HuH-7.5 (cell line): ENCODE measurements around the gene CTAGE9.
"Not testable (repeated sequence)": the region's sequence is repeated elsewhere in the genome, so short reads cannot be mapped to it uniquely, and the experiment has no call there.

Experiments used
- DNase-seq: peaks from one replicate; pipeline ENCODE4 v3.0.0; 2011; ENCODE audit warnings: low spot score

Gene CTAGE9

GRCh38 chr6:131710917-131711316 lies at the start of gene CTAGE9:
TSS of gene CTAGE9 (minus strand) at chr6:131711017. CDS start at chr6:131711017, 0 bp downstream.
- DNase-seq: not testable (repeated sequence)

DNA sequence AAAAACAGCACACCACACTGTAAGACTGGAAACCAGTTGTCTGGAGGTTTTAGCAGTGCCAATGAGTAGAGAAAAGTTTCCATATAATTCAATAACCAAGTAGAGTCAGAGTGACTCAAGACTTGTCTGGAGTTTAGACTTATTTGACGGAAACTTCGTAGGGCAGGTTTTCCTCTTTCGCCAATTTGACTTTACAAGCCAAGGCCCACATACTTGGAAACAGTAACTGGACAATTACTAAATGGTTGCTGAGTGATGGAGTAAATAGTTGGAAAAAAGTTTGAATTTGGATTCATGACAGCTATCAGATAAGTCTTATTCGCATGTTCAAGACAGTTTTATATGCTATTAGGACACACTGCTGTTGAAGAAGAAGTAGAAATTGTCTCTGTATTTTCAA lies 48.1 kb upstream of the CTAGE9 start:
- DNase-seq: no peak

- no peak for DNase-seq
Observed at GRCh38 chr6:131756039-131756438, 45.2 kb upstream of the CTAGE9 start.

DNA sequence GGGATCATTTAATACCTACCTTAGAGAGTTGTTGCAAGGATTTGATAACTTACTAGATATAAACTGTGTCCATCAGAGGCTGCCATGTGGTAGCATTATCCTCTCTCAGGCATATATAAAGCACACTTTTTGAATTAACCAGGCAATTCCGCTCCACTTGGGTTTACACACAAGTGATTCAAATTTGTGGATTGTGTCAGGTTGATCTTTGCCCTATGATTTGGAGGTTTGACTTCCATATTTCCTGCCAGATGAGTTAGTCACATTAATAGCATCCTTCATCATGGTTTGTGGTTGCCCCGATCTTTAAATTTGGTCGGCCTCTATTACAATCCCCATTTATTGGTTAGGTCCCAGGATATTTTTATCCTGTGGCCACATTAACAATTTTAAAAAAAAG lies 44.8 kb upstream of the CTAGE9 start:
- no peak for DNase-seq

GRCh38 chr6:131754715-131755567 lies 44.1 kb upstream of the CTAGE9 start:
- no peak for DNase-seq

DNA sequence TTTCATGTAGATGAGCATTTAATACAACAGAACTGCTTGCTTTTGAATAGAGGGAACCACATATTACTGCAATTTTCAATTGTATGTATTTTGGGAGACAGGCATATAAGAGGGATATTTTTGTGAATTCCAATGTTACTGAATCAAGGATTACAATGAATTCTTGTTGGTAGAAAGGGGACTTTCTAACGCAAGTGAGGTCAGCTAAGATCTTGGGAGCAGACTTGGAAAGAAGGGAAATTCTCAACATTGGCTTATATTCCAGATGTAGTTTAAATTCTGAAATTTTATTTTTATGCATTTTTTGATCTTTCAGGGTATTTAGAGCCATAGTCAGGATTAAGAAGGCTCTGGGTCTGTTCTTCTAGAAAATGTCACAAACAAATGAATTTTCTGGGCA lies 43.3 kb upstream of the CTAGE9 start:
- no peak for DNase-seq

- not testable (repeated sequence) for DNase-seq
Observed at GRCh38 chr6:131751012-131751715, 40.3 kb upstream of the CTAGE9 start.

DNA sequence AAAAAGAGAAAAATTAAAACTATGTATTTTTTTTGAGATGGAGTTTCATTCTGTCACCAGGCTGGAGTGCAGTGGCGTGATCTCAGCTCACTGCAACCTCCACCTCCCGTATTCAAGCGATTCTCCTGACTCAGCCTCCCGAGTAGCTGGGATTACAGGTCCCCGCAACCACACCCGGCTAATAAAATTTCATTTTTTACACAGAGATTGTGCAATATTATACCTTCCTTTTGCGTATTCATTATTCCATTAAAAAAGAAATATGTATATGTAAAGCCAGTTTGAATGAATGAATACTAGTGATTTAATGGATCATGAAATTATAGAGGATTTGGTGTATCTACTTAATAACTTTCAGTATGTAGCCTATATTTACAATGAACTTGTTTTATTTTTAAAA lies 38.2 kb upstream of the CTAGE9 start:
- no peak for DNase-seq

- DNase-seq: no peak
Observed at GRCh38 chr6:131747821-131748353, 37.1 kb upstream of the CTAGE9 start.

DNA sequence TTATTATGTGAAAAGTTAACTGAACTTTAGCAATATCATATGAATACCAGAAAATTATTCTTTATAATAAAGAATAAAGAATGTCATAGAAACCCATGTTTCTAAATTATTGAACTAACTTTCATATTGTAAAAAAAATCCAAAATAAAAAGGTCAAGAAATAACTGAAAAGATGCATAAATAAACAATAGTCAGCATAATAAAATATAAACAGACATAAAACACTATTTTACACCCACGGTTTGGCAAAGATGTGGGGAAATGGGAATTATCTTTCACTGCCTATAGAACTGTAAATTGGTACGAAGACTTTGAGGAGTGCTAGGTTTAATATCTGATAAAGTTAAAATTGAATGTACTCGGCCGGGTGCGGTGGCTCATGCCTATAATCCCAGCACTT lies 34.7 kb upstream of the CTAGE9 start:
- no peak for DNase-seq

- DNase-seq: no peak
Observed at GRCh38 chr6:131744432-131745287, 33.8 kb upstream of the CTAGE9 start.

GRCh38 chr6:131741688-131742393 lies 31.0 kb upstream of the CTAGE9 start:
- DNase-seq: no peak

GRCh38 chr6:131740161-131740560 lies 29.3 kb upstream of the CTAGE9 start:
- no peak for DNase-seq

DNA sequence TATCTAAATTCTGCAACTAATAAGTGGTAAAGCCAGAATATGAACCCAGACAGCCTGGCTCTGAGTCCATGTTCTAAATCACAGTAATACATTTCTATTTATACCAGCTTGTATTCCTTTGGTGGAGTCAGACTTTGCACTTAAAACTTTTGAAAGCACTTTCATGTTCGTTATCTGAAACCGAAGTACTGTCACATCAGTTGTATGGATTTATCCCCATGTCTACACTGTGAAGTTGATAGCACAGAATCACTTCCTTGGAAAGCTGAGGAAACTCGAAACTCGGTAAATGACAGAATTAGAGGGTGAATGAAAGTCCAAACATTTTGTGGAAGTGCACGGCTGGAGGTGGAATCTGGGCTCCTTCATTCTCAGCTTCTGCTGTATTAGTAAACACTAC lies 28.3 kb upstream of the CTAGE9 start:
- DNase-seq: no peak

DNA sequence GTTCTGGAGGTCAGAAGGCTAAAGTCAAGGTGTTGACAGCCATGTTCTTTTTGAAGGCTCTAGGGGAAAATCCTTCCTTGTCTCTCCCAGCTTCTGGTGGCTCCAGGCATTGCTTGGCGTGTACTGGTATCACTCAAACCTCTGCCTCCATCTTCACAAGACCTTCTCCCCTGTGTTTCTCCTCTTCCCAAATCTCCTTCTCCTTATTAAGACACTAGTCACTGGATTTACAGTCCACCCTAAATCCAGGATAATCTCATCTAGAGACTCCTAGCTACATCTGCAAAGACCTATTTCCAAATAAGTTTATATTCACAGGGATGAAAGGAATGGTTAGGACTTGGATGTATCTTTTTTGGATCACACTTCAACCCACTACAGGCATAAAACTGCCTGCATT lies 26.0 kb upstream of the CTAGE9 start:
- DNase-seq: no peak

DNA sequence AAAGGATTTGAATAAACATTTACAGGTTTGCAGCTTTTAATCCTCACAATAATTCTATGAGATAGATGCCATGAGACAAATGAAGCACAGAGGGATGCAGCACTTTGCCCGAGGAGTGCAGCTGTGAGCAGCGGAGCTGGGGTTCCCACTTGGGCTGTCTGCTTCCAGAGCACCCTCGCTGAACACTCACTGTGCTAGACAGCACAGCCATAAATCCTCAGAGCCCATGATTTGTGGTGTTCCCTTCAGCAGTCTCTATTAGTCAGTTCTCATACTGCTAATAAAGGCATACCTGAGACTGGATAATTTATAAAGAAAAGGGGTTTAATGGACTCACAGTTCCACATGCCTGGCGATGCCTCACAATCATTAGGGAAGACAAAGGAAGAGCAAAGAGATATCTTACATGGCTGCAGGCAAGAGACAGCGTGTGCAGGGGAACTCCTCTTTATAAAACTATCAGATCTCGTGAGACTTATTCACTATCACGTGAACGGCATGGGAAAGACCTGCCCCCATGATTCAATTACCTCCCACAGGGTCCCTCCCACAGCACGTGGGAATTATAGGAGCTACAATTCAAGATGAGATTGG lies 25.3 kb upstream of the CTAGE9 start:
- DNase-seq: no peak

- no peak for DNase-seq
Observed at GRCh38 chr6:131733376-131734016, 22.7 kb upstream of the CTAGE9 start.

DNA sequence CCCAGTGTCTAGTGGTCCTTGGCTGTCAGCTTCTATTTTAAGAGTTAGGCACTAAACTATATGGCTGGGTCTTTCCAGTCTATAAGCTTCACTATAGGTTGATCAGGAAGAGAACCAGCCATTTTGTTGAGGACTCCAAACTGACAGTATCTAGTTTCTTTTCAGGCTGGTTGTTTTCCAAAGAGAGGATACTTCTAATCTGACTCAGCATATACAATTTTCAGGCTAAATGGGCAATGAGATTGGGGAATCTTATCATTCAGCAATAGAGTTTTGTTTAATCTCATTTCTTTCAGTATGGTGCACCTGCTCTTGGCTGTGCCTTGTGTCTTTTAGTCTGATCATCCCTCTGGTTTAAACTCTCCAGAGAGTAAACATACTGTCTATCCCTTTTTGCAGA lies 20.4 kb upstream of the CTAGE9 start:
- no peak for DNase-seq

DNA sequence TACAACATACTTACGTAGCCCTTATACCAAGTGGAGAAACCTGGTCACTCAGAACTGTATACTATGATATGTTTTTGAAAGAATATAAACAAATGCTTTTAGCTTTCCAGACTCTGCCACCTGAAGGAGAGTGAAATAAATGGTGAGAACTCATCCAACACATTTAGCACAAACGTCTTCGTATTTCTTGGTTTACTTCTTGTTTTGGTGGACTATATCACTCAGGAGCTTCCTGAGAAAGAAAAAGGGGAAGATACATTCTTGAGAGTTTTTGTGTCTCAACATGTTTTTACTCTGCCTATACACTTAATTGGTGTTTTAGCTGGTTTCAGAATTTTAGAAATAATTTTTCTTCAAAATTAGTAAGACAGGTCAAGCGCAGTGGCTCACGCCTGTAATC lies 19.4 kb upstream of the CTAGE9 start:
- no peak for DNase-seq

DNA sequence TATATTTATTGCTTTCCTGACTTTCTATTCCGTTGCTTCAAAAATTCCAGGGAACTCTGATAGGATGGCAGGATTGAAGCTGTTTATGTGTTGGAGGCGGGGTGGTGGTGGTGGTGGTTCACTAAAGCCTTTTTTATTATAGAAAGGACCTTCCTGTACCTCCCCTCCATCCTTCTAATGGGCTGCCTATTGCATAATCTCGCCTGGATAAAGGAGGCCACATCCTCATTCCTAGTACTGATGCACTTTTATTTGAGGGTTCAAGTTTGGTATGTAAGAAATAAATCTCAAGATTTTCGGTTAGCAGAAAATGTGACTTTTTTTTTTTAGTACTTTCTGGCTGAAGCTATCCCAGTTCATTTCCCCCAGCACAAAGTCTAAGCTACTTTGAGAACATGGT lies 18.7 kb upstream of the CTAGE9 start:
- DNase-seq: no peak
